Caki2 (cell line): ENCODE measurements around the gene CEP78. TPM values are rescaled to one million over a fixed set of nuclear protein-coding genes. Genes with fewer than 3 reads are reported as not detected.
A peak's percentile ranks its signal among the peaks of the same experiment; 100 is the strongest.

Experiments
- DNase-seq: peaks from one replicate; pipeline ENCODE4 v3.0.0-alpha.2; 2015; ENCODE audit warnings: low read depth
- in situ Hi-C: cut with HindIII; loops from 2 replicates; pipeline ENCODE4 v1.10.0; 2016; ENCODE audit warnings: low sequenced_read_pairs, low pct_unique_long_range_greater_than_20kb, mixed read lengths
- total RNA-seq: library from RNA; depleted of rRNA; stranded (reverse); fragments of >200 nt; shearing (Covaris generic); gene quantifications from 2 replicates; pipeline ENCODE4 v1.2.3, GENCODE V29; 2014; ENCODE audit warnings: low replicate concordance

CEP78 gene
- total RNA-seq, 1 experiment from 2014 or later, result 15.8 TPM

- peak; percentile 89 for DNase-seq
- in situ Hi-C loops, result no loop called here
Measured at GRCh38 chr9:78296893-78297671, 61.2 kb downstream of the CEP78 start, which contains the start of gene PSAT1. TSS of gene PSAT1 (plus strand) at chr9:78297125. CDS start at chr9:78297211, 86 bp downstream.

DNA sequence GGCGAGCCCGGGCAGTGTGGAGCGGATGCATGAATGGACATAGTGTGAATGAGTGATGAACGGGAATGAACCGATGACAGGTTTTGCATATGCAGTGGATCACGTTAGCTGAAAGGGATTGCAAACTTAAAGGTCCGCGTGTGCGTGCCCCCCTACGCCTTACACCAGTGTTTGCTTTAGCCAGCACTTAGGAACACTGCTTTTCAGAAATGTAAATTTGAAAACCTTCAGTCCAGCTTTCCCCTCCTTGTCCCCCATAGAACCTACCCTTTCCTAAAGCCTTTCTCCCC, 61.7 kb downstream of the CEP78 start:
- in situ Hi-C loops, result no loop called here
- no peak for DNase-seq

DNA sequence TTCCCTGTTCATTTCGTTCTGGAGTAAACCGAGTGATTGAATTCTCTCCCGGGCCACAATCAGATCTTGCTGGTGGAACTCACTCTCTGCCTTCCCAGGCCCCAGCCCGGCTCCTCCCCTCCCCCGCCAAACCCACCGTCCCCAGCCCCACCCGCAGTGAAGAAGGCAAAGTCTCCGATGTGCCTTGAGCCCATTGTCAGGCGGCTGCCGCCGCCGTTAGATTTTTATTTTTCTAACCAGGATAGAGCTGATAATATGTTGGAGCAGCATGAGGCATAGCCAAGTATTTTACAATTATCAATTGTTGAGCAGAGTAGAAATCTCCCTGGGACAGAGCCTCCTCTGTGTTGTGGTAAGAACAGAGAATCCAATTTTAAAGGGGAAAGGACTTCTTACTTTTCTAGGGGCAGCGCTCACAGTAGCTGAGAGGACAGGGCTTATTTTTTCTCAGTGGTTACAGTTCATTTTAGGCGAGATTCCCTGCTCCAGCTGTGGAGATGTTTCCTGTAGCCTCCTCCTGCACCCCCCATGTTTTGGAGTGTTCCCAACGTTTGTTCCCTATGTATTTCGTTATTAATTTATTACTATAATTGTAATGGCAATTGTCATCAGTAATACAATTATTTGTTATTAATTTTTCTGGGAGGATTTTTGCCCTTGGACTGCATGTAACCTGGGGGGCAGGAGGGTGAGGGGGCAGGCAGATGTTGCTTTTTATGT, 62.3 kb downstream of the CEP78 start:
- no peak for DNase-seq
- in situ Hi-C loops, result no loop called here

DNA sequence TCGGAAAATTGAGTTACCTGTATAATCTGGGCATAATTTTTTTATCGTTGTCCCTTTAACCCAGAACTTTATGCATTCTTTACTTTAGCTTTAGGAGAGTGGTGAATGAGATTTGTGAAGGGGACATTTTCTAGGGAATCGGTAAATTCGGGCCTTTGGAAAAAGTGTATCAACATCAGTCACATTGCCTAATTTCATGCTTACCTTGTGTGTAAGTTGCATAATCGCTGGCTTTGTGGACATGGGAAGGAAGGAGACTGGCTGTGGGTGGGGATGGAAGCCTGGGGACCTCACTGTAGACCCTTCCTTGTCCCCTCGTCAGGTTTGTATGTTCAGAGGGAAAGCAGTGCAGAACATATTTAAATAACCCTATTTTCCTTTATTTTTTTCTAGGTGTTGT, 64.3 kb downstream of the CEP78 start:
- in situ Hi-C loops, result no loop called here
- DNase-seq, result no peak

GRCh38 chr9:78301466-78301865, 65.6 kb downstream of the CEP78 start:
- in situ Hi-C loops, result no loop called here
- DNase-seq, result peak; percentile 33

- in situ Hi-C loops, result no loop called here
- DNase-seq, result no peak
Measured at GRCh38 chr9:78303377-78304062, 67.6 kb downstream of the CEP78 start.

DNA sequence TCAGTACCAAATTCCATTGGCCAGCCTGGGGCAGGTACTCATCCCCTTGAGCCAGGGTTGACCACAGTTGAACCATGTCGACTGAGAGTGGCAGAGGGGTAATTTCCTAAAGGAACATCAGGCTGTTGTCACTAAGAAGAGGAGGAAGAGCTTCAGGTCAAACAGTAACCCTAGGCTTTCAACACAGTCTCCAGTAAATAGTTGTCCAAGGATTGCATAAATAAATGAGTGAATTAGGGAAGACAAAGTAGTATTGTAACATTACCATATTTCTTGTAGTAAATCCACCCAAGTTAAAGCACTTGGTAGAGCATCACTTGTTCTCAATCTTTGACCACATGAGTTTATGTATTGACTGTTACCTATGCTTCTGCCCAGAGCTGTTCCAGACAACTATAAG, 68.5 kb downstream of the CEP78 start:
- DNase-seq, result no peak
- in situ Hi-C loops, result no loop called here

GRCh38 chr9:78306222-78307076, 70.6 kb downstream of the CEP78 start:
- no peak for DNase-seq
- in situ Hi-C loops, result no loop called here

GRCh38 chr9:78307360-78307759, 71.5 kb downstream of the CEP78 start:
- DNase-seq, result no peak
- in situ Hi-C loops, result no loop called here

- in situ Hi-C loops, result no loop called here
- no peak for DNase-seq
Measured at GRCh38 chr9:78309066-78309465, 73.2 kb downstream of the CEP78 start.

DNA sequence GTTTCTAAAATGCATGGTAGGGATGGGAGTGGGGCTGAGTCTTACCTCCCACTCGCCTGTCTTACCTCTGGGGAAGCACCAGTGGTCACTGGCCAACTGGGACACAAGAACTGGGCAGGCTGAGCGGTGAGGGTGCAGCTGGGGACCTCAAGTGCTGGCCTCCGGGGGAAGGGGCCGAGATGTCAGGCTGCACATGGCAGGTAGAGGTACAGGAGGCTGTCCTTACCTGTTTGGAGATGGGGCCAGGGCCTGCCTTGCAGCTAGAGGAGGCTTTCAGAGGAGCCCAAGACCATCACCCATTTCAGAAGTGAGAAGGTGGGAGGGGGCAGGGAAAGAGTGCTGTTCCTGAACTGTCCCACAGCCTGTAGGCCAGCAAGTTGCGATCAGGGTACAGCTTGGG, 75.2 kb downstream of the CEP78 start:
- in situ Hi-C loops, result no loop called here
- DNase-seq, result no peak

- no peak for DNase-seq
- in situ Hi-C loops, result no loop called here
Measured at GRCh38 chr9:78311886-78312524, 76.1 kb downstream of the CEP78 start.

DNA sequence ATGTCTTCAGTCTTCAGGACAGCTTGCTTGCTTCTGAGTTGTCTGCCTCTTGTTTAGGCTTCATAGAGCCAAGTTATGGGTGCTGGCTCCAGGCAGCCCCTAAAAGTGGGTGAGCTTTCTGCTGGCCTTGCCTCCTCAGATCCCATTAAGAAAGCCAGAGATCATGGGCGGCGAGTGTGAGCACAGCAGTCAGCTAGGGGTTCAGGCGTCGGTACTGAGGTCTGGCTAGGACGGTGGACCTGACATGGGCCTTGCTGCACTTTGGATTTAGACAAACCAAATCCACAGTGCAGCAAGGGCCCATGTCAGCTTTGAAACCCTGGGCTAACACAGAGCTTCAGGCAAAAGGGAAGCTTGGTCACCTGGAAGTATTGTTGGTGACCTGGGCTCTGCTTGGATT, 78.7 kb downstream of the CEP78 start:
- in situ Hi-C loops, result no loop called here
- no peak for DNase-seq

- in situ Hi-C loops, result no loop called here
- DNase-seq, result no peak
Measured at GRCh38 chr9:78314953-78315870, 79.3 kb downstream of the CEP78 start.

- in situ Hi-C loops, result no loop called here
- no peak for DNase-seq
Measured at GRCh38 chr9:78316166-78316892, 80.5 kb downstream of the CEP78 start.

- DNase-seq, result no peak
- in situ Hi-C loops, result no loop called here
Measured at GRCh38 chr9:78319197-78320029, 83.5 kb downstream of the CEP78 start.
